ENCODE results near the gene IMPA2.

Gene IMPA2

GRCh38 chr18:12006488-12006840, 25.2 kb downstream of the IMPA2 start:
- DNase-seq (ENCODE audit: extremely low read depth in 1 of 2, low read depth in 1 of 2), result no peak

- no peak for DNase-seq (ENCODE audit: extremely low read depth in 1 of 2, low read depth in 1 of 2)
Measured at GRCh38 chr18:12007063-12007462, 25.8 kb downstream of the IMPA2 start.

GRCh38 chr18:12008181-12008767, 27.0 kb downstream of the IMPA2 start:
- no peak for DNase-seq (ENCODE audit: extremely low read depth in 1 of 2, low read depth in 1 of 2)

- DNase-seq (ENCODE audit: extremely low read depth in 1 of 2, low read depth in 1 of 2), result no peak
Measured at GRCh38 chr18:12008842-12009580, 27.7 kb downstream of the IMPA2 start.

GRCh38 chr18:12009581-12010140, 28.4 kb downstream of the IMPA2 start:
- DNase-seq (ENCODE audit: extremely low read depth in 1 of 2, low read depth in 1 of 2), result no peak

GRCh38 chr18:12010187-12010802, 29.0 kb downstream of the IMPA2 start:
- no peak for DNase-seq (ENCODE audit: extremely low read depth in 1 of 2, low read depth in 1 of 2)

GRCh38 chr18:12011199-12011956, 30.1 kb downstream of the IMPA2 start:
- no peak for DNase-seq (ENCODE audit: extremely low read depth in 1 of 2, low read depth in 1 of 2)

GRCh38 chr18:12011957-12012549, 30.7 kb downstream of the IMPA2 start:
- no peak for DNase-seq (ENCODE audit: extremely low read depth in 1 of 2, low read depth in 1 of 2)

- DNase-seq (ENCODE audit: extremely low read depth in 1 of 2, low read depth in 1 of 2), result no peak
Measured at GRCh38 chr18:12012697-12013096, 31.4 kb downstream of the IMPA2 start.

GRCh38 chr18:12013186-12013916, 32.0 kb downstream of the IMPA2 start:
- DNase-seq (ENCODE audit: extremely low read depth in 1 of 2, low read depth in 1 of 2), result no peak

- DNase-seq (ENCODE audit: extremely low read depth in 1 of 2, low read depth in 1 of 2), result no peak
Measured at GRCh38 chr18:12014086-12014485, 32.8 kb downstream of the IMPA2 start.

GRCh38 chr18:12014521-12015415, 33.5 kb downstream of the IMPA2 start:
- DNase-seq (ENCODE audit: extremely low read depth in 1 of 2, low read depth in 1 of 2), result no peak

GRCh38 chr18:12015416-12016062, 34.2 kb downstream of the IMPA2 start:
- DNase-seq (ENCODE audit: extremely low read depth in 1 of 2, low read depth in 1 of 2), result no peak

- DNase-seq (ENCODE audit: extremely low read depth in 1 of 2, low read depth in 1 of 2), result no peak
Measured at GRCh38 chr18:12017081-12017480, 35.8 kb downstream of the IMPA2 start.

GRCh38 chr18:12018861-12019260, 37.6 kb downstream of the IMPA2 start:
- no peak for DNase-seq (ENCODE audit: extremely low read depth in 1 of 2, low read depth in 1 of 2)

- DNase-seq (ENCODE audit: extremely low read depth in 1 of 2, low read depth in 1 of 2), result no peak
Measured at GRCh38 chr18:12021077-12021476, 39.8 kb downstream of the IMPA2 start.

- DNase-seq (ENCODE audit: extremely low read depth in 1 of 2, low read depth in 1 of 2), result no peak
Measured at GRCh38 chr18:12021596-12021995, 40.3 kb downstream of the IMPA2 start.

- no peak for DNase-seq (ENCODE audit: extremely low read depth in 1 of 2, low read depth in 1 of 2)
Measured at GRCh38 chr18:12023375-12023774, 42.1 kb downstream of the IMPA2 start.

- no peak for DNase-seq (ENCODE audit: extremely low read depth in 1 of 2, low read depth in 1 of 2)
Measured at GRCh38 chr18:12026562-12026961, 45.3 kb downstream of the IMPA2 start.

All from activated CD8-positive, alpha-beta memory T cell treated with anti-CD3 and anti-CD28 coated beads for 1 hour (primary cell).